Fibroblast of lung (primary cell): Measurements from ENCODE around the gene ORC1.

Experiments used
- CTCF ChIP-seq, 2 donors: IDR thresholded peaks in 1 of 2; conservative IDR thresholded peaks in 1 of 2; 1 replicate in 1 of 2; 2 replicates in 1 of 2; pipeline ENCODE4 v1.5.1; 2011 to 2012; ENCODE audit warnings: low read length in 2 of 2, control low read depth in 1 of 2, inconsistent platforms in 1 of 2, low read depth in 1 of 2, mild to moderate bottlenecking in 1 of 2
- EZH2 ChIP-seq: IDR thresholded peaks from 2 replicates; pipeline ENCODE4 v1.5.1; 2012; ENCODE audit warnings: low read length, control low read depth, mild to moderate bottlenecking; ENCODE audit errors: missing control alignments

GRCh38 chr1:52393174-52393573, 11.0 kb downstream of the ORC1 start:
- TF ChIP-seq CTCF (conservative IDR thresholded peaks at IDR 0.05 in 1 of 2, IDR thresholded peaks at IDR 0.05 in 1 of 2; ENCODE audit: low read depth in 1 of 2, low read length in 2 of 2) (no peak), EZH2 (no peak)
